Astrocyte (in vitro differentiated cells and primary cell): ENCODE results near the gene TATDN3.
"Not testable (repeated sequence)": the region's sequence is repeated elsewhere in the genome, so short reads cannot be mapped to it uniquely, and the experiment has no call there.

Experiments
- CTCF ChIP-seq: IDR thresholded peaks from 2 replicates; pipeline ENCODE4 v1.5.1; 2011; ENCODE audit warnings: low read depth, mild to moderate bottlenecking, inconsistent platforms, low read length, moderate library complexity; ENCODE audit not compliant: insufficient read depth
- EZH2 ChIP-seq: IDR thresholded peaks from 2 replicates; pipeline ENCODE4 v1.6.1; 2012; ENCODE audit warnings: mild to moderate bottlenecking, low read length, inconsistent platforms; ENCODE audit not compliant: insufficient read depth

GRCh38 chr1:212863345-212863744, 71.7 kb downstream of the TATDN3 start:
- TF ChIP-seq CTCF, EZH2: not testable (repeated sequence)
